OCI-LY7 (cell line): ENCODE data around the gene AGK. TPM values are rescaled to one million over a fixed set of nuclear protein-coding genes. Genes with fewer than 3 reads are reported as not detected.

Experiments used
- BruUV-seq: library from RNA; stranded (reverse); fragments of 400-500 nt; replicated peaks from 2 replicates; lab custom pipeline; 2021; lab: Mats Ljungman, UMichigan
- CTCF ChIA-PET: fragments of 300-600 bp; sonication (Branson Sonifier 250); formaldehyde crosslinking; loops from one replicate; lab custom pipeline; 2022; ENCODE audit warnings: antibody characterized with exemption; ENCODE audit not compliant: unreplicated experiment; lab: Charles Lee
- POLR2A ChIA-PET: fragments of 300-600 bp; sonication (Branson Sonifier 250); formaldehyde crosslinking; loops from one replicate; lab custom pipeline; 2022; ENCODE audit warnings: antibody characterized with exemption; lab: Charles Lee
- DNase-seq: peaks from one replicate; pipeline ENCODE4 v3.0.0-alpha.2; 2015; ENCODE audit warnings: low spot score
- H2AFZ ChIP-seq: fragments of 200-600 bp; sonication (generic), shearing (Covaris generic); 2 replicates; pipeline ENCODE4 v1.6.1; 2014; ENCODE audit warnings: mild to moderate bottlenecking, antibody characterized with exemption, low read length, moderate library complexity
- H3K27ac ChIP-seq: fragments of 200-600 bp; sonication (generic); 2 replicates; pipeline ENCODE4 v1.5.1; 2014; ENCODE audit warnings: mixed run types, low read depth, mild to moderate bottlenecking, moderate library complexity, low read length, inconsistent platforms; ENCODE audit not compliant: poor library complexity, severe bottlenecking
- H3K36me3 ChIP-seq: fragments of 200-600 bp; sonication (generic); 2 replicates; pipeline ENCODE4 v1.6.1; 2014; ENCODE audit warnings: mild to moderate bottlenecking, antibody characterized with exemption, low read length, moderate library complexity, mixed read lengths; ENCODE audit not compliant: insufficient read depth
- H3K4me1 ChIP-seq: fragments of 200-600 bp; sonication (generic); 2 replicates; pipeline ENCODE4 v1.5.1; 2014; ENCODE audit warnings: mild to moderate bottlenecking, low read length; ENCODE audit not compliant: insufficient read depth, poor library complexity, severe bottlenecking
- H3K4me2 ChIP-seq: fragments of 200-600 bp; sonication (generic); 2 replicates; pipeline ENCODE4 v1.6.1; 2014; ENCODE audit warnings: mild to moderate bottlenecking, low read length
- H3K4me3 ChIP-seq: fragments of 200-600 bp; sonication (generic); 2 replicates; pipeline ENCODE4 v1.5.1; 2014; ENCODE audit warnings: mild to moderate bottlenecking, low read depth, low read length; ENCODE audit not compliant: poor library complexity, severe bottlenecking
- H3K79me2 ChIP-seq: fragments of 200-600 bp; sonication (generic); 2 replicates; pipeline ENCODE4 v1.6.1; 2016; ENCODE audit warnings: low read depth, mild to moderate bottlenecking, low read length, moderate library complexity, mixed read lengths; ENCODE audit not compliant: insufficient read depth
- H3K9me2 ChIP-seq: fragments of 200-600 bp; sonication (generic); 2 replicates; pipeline ENCODE4 v1.6.1; 2016; ENCODE audit warnings: mild to moderate bottlenecking, low read length, mixed read lengths; ENCODE audit not compliant: insufficient read depth
- H3K9me3 ChIP-seq: fragments of 200-600 bp; sonication (generic); 2 replicates; pipeline ENCODE4 v1.6.1; 2014; ENCODE audit warnings: mild to moderate bottlenecking, mixed run types, low read length, mixed read lengths
- H4K20me1 ChIP-seq: fragments of 200-600 bp; sonication (generic); 2 replicates; pipeline ENCODE4 v1.6.1; 2014; ENCODE audit warnings: mild to moderate bottlenecking, antibody characterized with exemption, low read length, moderate library complexity, mixed read lengths; ENCODE audit not compliant: insufficient read depth
- CTCF ChIP-seq: fragments of 200-600 bp; sonication (generic); conservative IDR thresholded peaks from 2 replicates; pipeline ENCODE4 v1.5.1; 2014; ENCODE audit warnings: mild to moderate bottlenecking, antibody characterized with exemption, low read length, moderate library complexity, mixed read lengths
- EZH2phosphoT487 ChIP-seq: fragments of 200-600 bp; sonication (generic); IDR thresholded peaks from 2 replicates; pipeline ENCODE4 v1.6.1; 2018; ENCODE audit warnings: low read depth, borderline replicate concordance, mild to moderate bottlenecking, mixed run types, antibody characterized with exemption, low read length, moderate library complexity, mixed read lengths
- intact Hi-C: fragments of 100-400 bp; cut with micrococcal nuclease; formaldehyde crosslinking; loops from one replicate; pipeline ENCODE4 v1.10.0; 2022; ENCODE audit not compliant: unreplicated experiment
- total RNA-seq, 2 experiments: library from RNA; depleted of rRNA in 1 of 2; stranded (reverse); fragments of >200 nt in 1 of 2; shearing (Covaris generic) in 1 of 2; gene quantifications; 2 replicates each; pipeline ENCODE4 v1.2.3, GENCODE V29; 2014 to 2022

Gene AGK
- total RNA-seq, 2 experiments from 2014 or later: 31.2 to 33.6 TPM

DNA sequence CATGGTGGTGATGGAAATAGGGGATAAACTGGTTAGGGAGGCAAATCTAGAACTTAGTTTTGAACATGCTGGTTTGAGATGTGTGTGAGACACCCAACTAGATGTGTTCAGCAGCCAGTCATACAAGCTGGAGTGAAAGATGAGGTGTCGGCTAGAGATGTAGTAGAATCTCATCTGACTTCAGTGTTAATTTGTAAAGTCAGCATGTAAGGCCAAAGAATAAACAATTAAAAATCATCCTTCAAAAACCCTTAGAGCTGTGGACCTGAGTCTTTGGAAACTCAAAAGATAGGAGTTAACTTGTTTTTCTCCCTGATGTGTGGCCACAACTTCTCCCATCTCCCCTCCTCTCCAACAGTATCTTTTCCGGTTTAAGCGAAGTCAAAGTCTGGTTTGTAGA lies 22.8 kb upstream of the AGK start:
- Histone ChIP-seq H4K20me1 (no peaks in the 10 kb centered on the region), H2AFZ (no peak overlapping the region), H3K9me3 (no peaks in the 10 kb centered on the region), H3K4me3 (no peak overlapping the region), H3K4me1 (no peaks in the 10 kb centered on the region), H3K9me2 (no peaks in the 10 kb centered on the region), H3K36me3 (no peaks in the 10 kb centered on the region), H3K4me2 (no peak overlapping the region), H3K27ac (no peak overlapping the region), H3K79me2 (no peaks in the 10 kb centered on the region)
- intact Hi-C loops: no loop called here
- no peak for TF ChIP-seq CTCF
- DNase-seq: no peak
- ChIA-PET POLR2A (no interaction called here), CTCF (no interaction called here)
- BruUV-seq: no TSS peak

DNA sequence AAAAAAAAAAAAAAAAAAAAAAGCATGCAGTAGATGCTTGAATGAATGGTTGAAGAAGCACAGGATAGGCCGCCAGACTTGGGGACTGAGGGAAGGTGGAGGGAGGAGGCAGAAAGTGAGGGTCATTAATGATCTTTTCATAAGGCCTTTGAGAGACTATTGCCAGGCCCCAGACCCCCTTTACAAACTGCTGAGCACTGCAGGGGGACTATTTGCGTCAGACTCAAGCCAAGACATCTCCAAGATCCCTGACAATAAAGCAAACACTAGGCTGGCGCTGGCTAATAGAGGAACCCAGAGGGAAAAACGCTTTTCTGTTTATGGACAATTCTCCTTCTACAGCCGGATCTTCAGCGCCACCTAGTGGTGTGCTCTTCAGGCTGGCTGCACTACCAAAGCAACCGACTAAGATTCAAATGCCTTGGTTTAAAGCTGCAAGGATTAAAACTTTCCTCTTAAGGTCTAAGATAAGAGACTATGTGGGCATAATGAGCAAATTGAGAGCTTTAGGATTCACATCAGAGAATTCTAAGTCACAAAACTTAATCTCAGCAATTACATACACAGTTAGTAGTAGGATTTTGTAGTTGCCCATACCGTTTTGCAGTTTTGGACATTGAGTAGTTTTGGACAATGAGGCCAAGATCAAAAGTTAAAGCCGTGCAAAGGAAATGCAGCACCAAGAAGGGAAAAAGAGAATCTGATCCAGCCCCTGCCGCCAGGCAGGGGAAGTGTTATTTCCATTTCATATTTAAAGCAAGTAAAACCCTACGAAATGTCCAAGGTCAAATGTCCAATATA lies 17.9 kb upstream of the AGK start:
- no peaks in the 10 kb centered on the region for H4K20me1 ChIP-seq
- intact Hi-C loops: loop anchor here (5.0 to 10.0 kb wide), 5 partner anchors 319 to 809 kb away; partner anchors contain the start of genes MRPS33 and TMEM178B
- H3K79me2 ChIP-seq: no peaks in the 10 kb centered on the region
- H3K36me3 ChIP-seq: no peaks in the 10 kb centered on the region
- no TSS peak for BruUV-seq
- peak; percentile 72 for DNase-seq
- CTCF ChIA-PET: interaction anchor here (1.1 kb wide), 1 partner anchor 17 kb away, joined by 3 read pairs; no protein-coding TSS in a partner anchor
- TF ChIP-seq EZH2phosphoT487: no peak
- TF ChIP-seq CTCF: peak; percentile 98
- H3K27ac ChIP-seq: no peak overlapping the region
- no peak overlapping the region for H3K4me3 ChIP-seq
- no peak overlapping the region for H3K4me2 ChIP-seq
- H3K4me1 ChIP-seq: no peaks in the 10 kb centered on the region
- H3K9me2 ChIP-seq: no peaks in the 10 kb centered on the region
- peak overlapping the region; percentile 4; the same call in 1 of the 2 replicates for H2AFZ ChIP-seq
- POLR2A ChIA-PET: interaction anchor here (0.7 kb wide), 1 partner anchor 12 kb away, joined by 3 read pairs; no protein-coding TSS in a partner anchor
- H3K9me3 ChIP-seq: no peaks in the 10 kb centered on the region
